H1 (cell line): ENCODE measurements around the gene RPLP2. TPM values are rescaled to one million over a fixed set of nuclear protein-coding genes. Genes with fewer than 3 reads are reported as not detected.

Experiments
- CTCF ChIA-PET: fragments of 300-600 bp; sonication (Branson Sonifier 250); formaldehyde crosslinking; loops from one replicate; lab custom pipeline; 2021; ENCODE audit not compliant: partially characterized antibody; lab: Charles Lee
- POLR2A ChIA-PET: fragments of 300-600 bp; sonication (Branson Sonifier 250); formaldehyde crosslinking; loops from one replicate; lab custom pipeline; 2021; ENCODE audit warnings: inconsistent platforms; ENCODE audit not compliant: partially characterized antibody; lab: Charles Lee
- DNase-seq, 2 experiments: peaks; one replicate each; pipeline versions ENCODE4 v3.0.0 to v3.0.0-alpha.2; 2010 to 2022; ENCODE audit warnings: low spot score in 2 of 2, low read depth in 1 of 2, mixed read lengths in 1 of 2
- FAIRE-seq: peaks from 2 replicates; lab custom pipeline; 2011; peaks lifted over from hg19 to GRCh38; lab: Jason Lieb, UNC
- H2AFZ ChIP-seq: 2 replicates; pipeline ENCODE4 v1.8.1; 2012; ENCODE audit warnings: low read length, inconsistent platforms
- H2AK5ac ChIP-seq: 2 replicates; pipeline ENCODE4 v1.6.1; 2013; ENCODE audit warnings: low read depth, low read length
- H2BK120ac ChIP-seq: replicated peaks from 2 replicates; pipeline ENCODE3; 2013; ENCODE audit warnings: low read depth, low read length, inconsistent platforms
- H2BK12ac ChIP-seq: 2 replicates; pipeline ENCODE4 v1.6.1; 2013; ENCODE audit warnings: low read depth, low read length
- H2BK15ac ChIP-seq: 2 replicates; pipeline ENCODE4 v1.6.1; 2013; ENCODE audit warnings: low read length
- H2BK20ac ChIP-seq: 2 replicates; pipeline ENCODE4 v1.6.1; 2013; ENCODE audit warnings: low read length
- H2BK5ac ChIP-seq: 2 replicates; pipeline ENCODE4 v1.6.1; 2013; ENCODE audit warnings: low read depth, low read length
- H3K14ac ChIP-seq: 2 replicates; pipeline ENCODE4 v1.6.1; 2013; ENCODE audit warnings: inconsistent platforms; ENCODE audit not compliant: insufficient read length
- H3K18ac ChIP-seq: 2 replicates; pipeline ENCODE4 v1.6.1; 2013; ENCODE audit warnings: low read length; ENCODE audit errors: extremely low read depth
- H3K23ac ChIP-seq: 2 replicates; pipeline ENCODE4 v1.6.1; 2013; ENCODE audit warnings: inconsistent platforms; ENCODE audit not compliant: insufficient read length
- H3K23me2 ChIP-seq: 2 replicates; pipeline ENCODE4 v1.6.1; 2013; ENCODE audit warnings: low read depth, low read length
- H3K27ac ChIP-seq: 2 replicates; pipeline ENCODE4 v1.6.1; 2011; ENCODE audit warnings: low read depth, low read length, inconsistent platforms
- H3K27me3 ChIP-seq, 4 experiments: replicated peaks in 1 of 4; 1 replicate in 1 of 4; 2 replicates in 3 of 4; pipeline versions ENCODE4 v1.6.1 to v1.8.1; 2011 to 2013; ENCODE audit warnings: low read length in 3 of 4, mild to moderate bottlenecking in 3 of 4, inconsistent platforms in 2 of 4, mixed read lengths in 2 of 4, moderate library complexity in 1 of 4; ENCODE audit not compliant: control insufficient read depth in 3 of 4, insufficient read depth in 3 of 4; ENCODE audit errors: extremely low read depth in 1 of 4
- H3K36me3 ChIP-seq, 4 experiments: 2 replicates each; pipeline versions ENCODE4 v1.6.1 to v1.8.1; 2011 to 2013; ENCODE audit warnings: mild to moderate bottlenecking in 4 of 4, low read length in 3 of 4, moderate library complexity in 2 of 4, control low read depth in 1 of 4, inconsistent platforms in 1 of 4; ENCODE audit not compliant: insufficient read depth in 4 of 4, control insufficient read depth in 2 of 4
- H3K4ac ChIP-seq: replicated peaks from 2 replicates; pipeline ENCODE3; 2013; ENCODE audit warnings: low read length, low read depth, mixed read lengths, inconsistent platforms; ENCODE audit not compliant: insufficient read length
- H3K4me1 ChIP-seq, 4 experiments: replicated peaks in 1 of 4; 1 replicate in 1 of 4; 2 replicates in 3 of 4; pipeline versions ENCODE4 v1.6.1 to v1.8.1; 2011 to 2013; ENCODE audit warnings: low read length in 3 of 4, inconsistent platforms in 2 of 4, mixed read lengths in 1 of 4; ENCODE audit not compliant: insufficient read depth in 4 of 4, control insufficient read depth in 3 of 4
- H3K4me2 ChIP-seq, 2 experiments: 2 replicates each; pipeline versions ENCODE4 v1.6.1 to v1.8.1; 2011 to 2013; ENCODE audit warnings: low read depth in 2 of 2, low read length in 2 of 2, control low read depth in 1 of 2, inconsistent platforms in 1 of 2, mild to moderate bottlenecking in 1 of 2; ENCODE audit not compliant: insufficient read depth in 1 of 2
- H3K4me3 ChIP-seq, 4 experiments: fragments of 200-600, 300-600 bp in 1 of 4; sonication (generic), shearing (Covaris generic), sonication (Bioruptor Twin) in 1 of 4; 2 replicates each; pipeline versions ENCODE4 v1.5.1 to v1.8.1; 2011 to 2016; ENCODE audit warnings: low read length in 4 of 4, low read depth in 3 of 4, control low read depth in 2 of 4, inconsistent platforms in 2 of 4, mild to moderate bottlenecking in 2 of 4, mixed read lengths in 1 of 4, moderate library complexity in 1 of 4; ENCODE audit not compliant: insufficient read depth in 2 of 4; ENCODE audit errors: extremely low read depth in 1 of 4
- H3K56ac ChIP-seq: replicated peaks from 2 replicates; pipeline ENCODE3; 2013; ENCODE audit warnings: low read depth, mild to moderate bottlenecking, mixed read lengths, low read length, inconsistent platforms; ENCODE audit not compliant: insufficient read length
- H3K79me1 ChIP-seq: 2 replicates; pipeline ENCODE4 v1.6.1; 2013; ENCODE audit warnings: low read depth, low read length, control low read depth
- H3K79me2 ChIP-seq, 2 experiments: 2 replicates each; pipeline versions ENCODE4 v1.6.1 to v1.8.1; 2012 to 2013; ENCODE audit warnings: low read length in 2 of 2, mild to moderate bottlenecking in 2 of 2, inconsistent platforms in 1 of 2; ENCODE audit not compliant: insufficient read depth in 2 of 2, control insufficient read depth in 1 of 2
- H3K9ac ChIP-seq, 4 experiments: replicated peaks in 1 of 4; 1 replicate in 1 of 4; 2 replicates in 3 of 4; pipeline versions ENCODE4 v1.6.1 to v1.8.1; 2011 to 2013; ENCODE audit warnings: low read depth in 3 of 4, low read length in 3 of 4, control low read depth in 2 of 4, mild to moderate bottlenecking in 2 of 4, moderate library complexity in 2 of 4, inconsistent platforms in 1 of 4; ENCODE audit errors: extremely low read depth in 1 of 4
- H3K9me3 ChIP-seq, 2 experiments: 2 replicates each; pipeline versions ENCODE4 v1.6.1 to v1.8.1; 2012 to 2013; ENCODE audit warnings: mild to moderate bottlenecking in 2 of 2, moderate library complexity in 2 of 2, control low read depth in 1 of 2, inconsistent platforms in 1 of 2, low read depth in 1 of 2, low read length in 1 of 2, mixed read lengths in 1 of 2; ENCODE audit not compliant: insufficient read depth in 2 of 2
- H4K20me1 ChIP-seq, 2 experiments: replicated peaks in 1 of 2; 2 replicates each; pipeline versions ENCODE3 to v1.8.1; 2011 to 2013; ENCODE audit warnings: inconsistent platforms in 2 of 2, low read length in 2 of 2, mild to moderate bottlenecking in 1 of 2; ENCODE audit not compliant: insufficient read depth in 2 of 2, control insufficient read depth in 1 of 2
- H4K5ac ChIP-seq: 2 replicates; pipeline ENCODE4 v1.6.1; 2013; ENCODE audit warnings: low read length, low read depth, mixed read lengths, inconsistent platforms; ENCODE audit not compliant: insufficient read length
- H4K8ac ChIP-seq: 2 replicates; pipeline ENCODE4 v1.8.0; 2013; ENCODE audit warnings: mild to moderate bottlenecking, moderate library complexity, low read length, inconsistent platforms; ENCODE audit not compliant: insufficient read depth; ENCODE audit errors: extremely low read depth
- H4K91ac ChIP-seq: replicated peaks from 2 replicates; pipeline ENCODE3; 2013; ENCODE audit warnings: low read length, mixed read lengths, inconsistent platforms; ENCODE audit not compliant: insufficient read length
- SUZ12 ChIP-seq: fragments of 200-600 bp; sonication (generic); IDR thresholded peaks from 2 replicates; pipeline ENCODE4 v1.6.1; 2012; ENCODE audit warnings: mild to moderate bottlenecking, inconsistent platforms, low read length, moderate library complexity, mixed read lengths
- whole genome bisulfite sequencing, 2 experiments: shearing (Covaris generic) in 1 of 2; methylation state at CpG; one replicate each; pipeline versions ENCODE4 v1.1.6 to v1.1.7; 2013 to 2015; ENCODE audit warnings: low lambda C conversion rate in 2 of 2, mixed read lengths in 2 of 2, inconsistent platforms in 1 of 2, low coverage in 1 of 2, missing lambda C conversion rate in 1 of 2; ENCODE audit not compliant: insufficient replicate concordance in 2 of 2, insufficient coverage in 1 of 2, insufficient read length in 1 of 2; ENCODE audit errors: extremely low coverage in 1 of 2, missing lambda C conversion rate in 1 of 2; 5-methylcytosine and 5-hydroxymethylcytosine counted together
- polyA plus RNA-seq, 7 experiments: library from polyadenylated mRNA; depleted of rRNA in 3 of 7; stranded (reverse) in 5 of 7; unstranded in 2 of 7; fragments of >200 nt in 5 of 7; fragments of 200-250 nt in 2 of 7; gene quantifications; 1 replicate in 5 of 7; 2 replicates in 1 of 7; 4 replicates in 1 of 7; pipeline versions ENCODE4 v1.2.1 to v1.2.3, GENCODE V29; 2011 to 2013; ENCODE audit warnings: missing spikeins in 2 of 7, mixed read lengths in 2 of 7
- total RNA-seq: library from RNA; stranded (reverse); fragmentation: NEBNext Ultra II Directional; extraction: Animal tissue kit (Norgen Biotek cat#: 25700); gene quantifications from 2 replicates; pipeline ENCODE4 v1.2.1, GENCODE V29; 2021
- TF ChIP-seq, protein P1 (sequence below): IDR thresholded peaks from 2 replicates; pipeline ENCODE4 v1.6.1; 2012; ENCODE audit warnings: inconsistent platforms

The RPLP2 gene
- total and polyA plus RNA-seq, 2 of the 8 experiments (the other 6 are each of a cell fraction or from before 2014, with no cell fraction given): 1,789 to 2,106 TPM

DNA sequence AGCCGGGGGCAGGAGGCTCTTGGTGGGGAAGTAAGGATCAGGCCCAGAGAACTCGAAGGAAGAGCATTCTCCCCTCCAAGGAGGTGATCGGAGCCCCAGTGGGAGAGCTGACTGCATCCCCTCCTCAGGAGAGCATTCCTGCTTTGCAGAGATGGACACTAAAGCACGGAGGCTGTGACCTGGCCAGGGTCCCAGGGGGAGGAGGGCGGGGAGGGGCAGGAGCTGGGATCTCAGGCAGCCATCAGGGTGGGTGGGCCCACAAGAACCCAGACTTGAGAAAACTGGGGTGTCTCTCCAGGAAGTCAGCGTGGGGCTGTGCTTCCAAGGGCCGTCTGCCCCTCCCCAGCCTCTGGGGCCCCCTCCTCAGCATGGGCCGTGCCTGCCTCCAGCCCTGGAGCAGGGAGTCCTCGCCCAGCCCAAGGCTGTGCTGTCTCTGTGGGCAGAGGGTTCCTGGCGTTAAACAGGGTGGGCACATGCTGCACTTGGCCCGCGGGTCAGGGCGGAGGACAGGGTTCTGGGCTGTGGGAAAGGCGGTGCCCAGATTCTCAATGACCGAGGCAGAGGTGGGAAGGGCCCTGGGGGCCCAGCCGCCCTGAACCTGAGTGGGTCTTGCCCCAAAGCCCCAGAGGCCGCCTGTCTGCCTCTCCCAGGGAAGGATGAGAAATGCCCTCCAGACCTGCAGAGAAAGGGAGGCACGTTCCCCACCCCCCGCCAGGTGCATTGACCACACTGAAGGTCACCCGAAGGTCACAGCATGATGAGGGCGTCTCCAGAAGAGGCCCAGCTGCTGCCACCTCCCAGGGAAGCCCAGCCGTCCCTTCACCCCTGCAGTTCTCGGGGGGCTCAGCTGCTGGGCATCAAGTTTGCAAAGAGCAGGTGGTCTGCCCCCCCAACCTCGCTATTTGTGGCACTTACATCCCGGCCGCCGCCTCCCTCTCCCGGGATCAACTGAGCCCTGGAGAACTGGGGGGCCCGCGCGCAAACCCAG is 20.5 kb upstream of the RPLP2 start:
- no peak overlapping the region for H3K56ac ChIP-seq
- no peak overlapping the region for H4K5ac ChIP-seq
- H2AFZ ChIP-seq: no peak overlapping the region
- no peak overlapping the region for H2BK120ac ChIP-seq
- H3K23ac ChIP-seq: no peak overlapping the region
- no peak overlapping the region for H4K91ac ChIP-seq
- peaks cover 0 to 18% (median 11%) of the 10 kb centered on the region in 4 experiments; a peak in 6 of 7 replicates for H3K4me1 ChIP-seq
- no peaks in the 10 kb centered on the region for H3K79me2 ChIP-seq
- FAIRE-seq (no peak), DNase-seq (no peak)
- CTCF ChIA-PET: interaction anchor here (1.0 kb wide), 2 partner anchors 14 to 15 kb away, joined by 3 to 4 read pairs; no protein-coding TSS in a partner anchor
- peak overlapping the region; percentile 23; the same call in 1 of the 2 replicates for H2BK12ac ChIP-seq
- WGBS, 2 experiments: 77% methylated on average over 15 of the region's 31 CpGs; no CpG with 5 or more reads in 1 of the 2 experiments
- no peak overlapping the region for H2BK5ac ChIP-seq
- no peak overlapping the region for H2BK20ac ChIP-seq
- H4K8ac ChIP-seq: peak overlapping the region; percentile 35
- no peak overlapping the region for H2AK5ac ChIP-seq
- H3K79me1 ChIP-seq: peaks cover 3% of the 10 kb centered on the region; the same call in 1 of the 2 replicates
- peak overlapping the region in 2 of 4 experiments; percentile 11 to 44; a peak in 3 of 8 replicates for H3K4me3 ChIP-seq
- H3K23me2 ChIP-seq: no peaks in the 10 kb centered on the region; the same call in 1 of the 2 replicates
- peaks cover 0 to 9% (median 0%) of the 10 kb centered on the region in 4 experiments; a peak in 3 of 8 replicates for H3K36me3 ChIP-seq
- no peak overlapping the region for H3K27ac ChIP-seq
- no peak overlapping the region for H3K9ac ChIP-seq
- H3K14ac ChIP-seq: no peak overlapping the region
- H3K27me3 ChIP-seq: no peaks in the 10 kb centered on the region
- peaks cover 2 to 11% of the 10 kb centered on the region in 2 experiments for H4K20me1 ChIP-seq
- POLR2A ChIA-PET: interaction anchor here (0.9 to 53.0 kb wide), 11 partner anchors 9 to 168 kb away, joined by 3 to 1917 read pairs (median 4); partner anchors contain the start of genes CD151, CRACR2B, GATD1 and PIDD1
- no peak overlapping the region for H3K4ac ChIP-seq
- H3K4me2 ChIP-seq: peak overlapping the region; percentile 46 to 60
- no peaks in the 10 kb centered on the region for H3K9me3 ChIP-seq
- no peak overlapping the region for H2BK15ac ChIP-seq
- peak overlapping the region; percentile 32 for H3K18ac ChIP-seq
- no peak for TF ChIP-seq SUZ12
- TF ChIP-seq, protein P1, sequence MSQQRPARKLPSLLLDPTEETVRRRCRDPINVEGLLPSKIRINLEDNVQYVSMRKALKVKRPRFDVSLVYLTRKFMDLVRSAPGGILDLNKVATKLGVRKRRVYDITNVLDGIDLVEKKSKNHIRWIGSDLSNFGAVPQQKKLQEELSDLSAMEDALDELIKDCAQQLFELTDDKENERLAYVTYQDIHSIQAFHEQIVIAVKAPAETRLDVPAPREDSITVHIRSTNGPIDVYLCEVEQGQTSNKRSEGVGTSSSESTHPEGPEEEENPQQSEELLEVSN: 0 out of 2 replicates have a peak, but pooled peaks have one; percentile 17
